ENCODE results near the gene IFNL2.
"Not testable (repeated sequence)": the region's sequence is repeated elsewhere in the genome, so short reads cannot be mapped to it uniquely, and the experiment has no call there.

DNA sequence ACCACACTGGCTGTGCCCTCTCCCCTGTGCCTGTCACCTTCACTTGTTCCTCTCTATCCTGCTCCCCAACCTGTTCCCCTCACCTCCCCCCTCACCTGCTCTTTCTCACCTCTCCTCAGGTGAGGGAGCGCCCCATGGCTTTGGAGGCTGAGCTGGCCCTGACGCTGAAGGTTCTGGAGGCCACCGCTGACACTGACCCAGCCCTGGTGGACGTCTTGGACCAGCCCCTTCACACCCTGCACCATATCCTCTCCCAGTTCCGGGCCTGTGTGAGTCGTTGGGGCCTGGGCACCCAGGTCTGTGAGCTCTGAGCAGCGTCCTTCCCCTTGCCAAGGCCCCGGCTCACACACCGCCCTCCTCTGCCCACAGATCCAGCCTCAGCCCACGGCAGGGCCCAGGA is 1.2 kb downstream of the IFNL2 start:
- TF ChIP-seq, protein P1, sequence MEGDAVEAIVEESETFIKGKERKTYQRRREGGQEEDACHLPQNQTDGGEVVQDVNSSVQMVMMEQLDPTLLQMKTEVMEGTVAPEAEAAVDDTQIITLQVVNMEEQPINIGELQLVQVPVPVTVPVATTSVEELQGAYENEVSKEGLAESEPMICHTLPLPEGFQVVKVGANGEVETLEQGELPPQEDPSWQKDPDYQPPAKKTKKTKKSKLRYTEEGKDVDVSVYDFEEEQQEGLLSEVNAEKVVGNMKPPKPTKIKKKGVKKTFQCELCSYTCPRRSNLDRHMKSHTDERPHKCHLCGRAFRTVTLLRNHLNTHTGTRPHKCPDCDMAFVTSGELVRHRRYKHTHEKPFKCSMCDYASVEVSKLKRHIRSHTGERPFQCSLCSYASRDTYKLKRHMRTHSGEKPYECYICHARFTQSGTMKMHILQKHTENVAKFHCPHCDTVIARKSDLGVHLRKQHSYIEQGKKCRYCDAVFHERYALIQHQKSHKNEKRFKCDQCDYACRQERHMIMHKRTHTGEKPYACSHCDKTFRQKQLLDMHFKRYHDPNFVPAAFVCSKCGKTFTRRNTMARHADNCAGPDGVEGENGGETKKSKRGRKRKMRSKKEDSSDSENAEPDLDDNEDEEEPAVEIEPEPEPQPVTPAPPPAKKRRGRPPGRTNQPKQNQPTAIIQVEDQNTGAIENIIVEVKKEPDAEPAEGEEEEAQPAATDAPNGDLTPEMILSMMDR (IDR thresholded peaks at IDR 0.05) = not testable (repeated sequence)
- TF ChIP-seq POLR2A (IDR thresholded peaks at IDR 0.05) = not testable (repeated sequence)

Data from heart left ventricle (tissue), 13 donors.